DOHH2 (cell line): ENCODE measurements around the gene CD274.

Source experiments
- H3F3A ChIP-seq: fragments of 200-600 bp; sonication (generic), shearing (Covaris generic); 2 replicates; pipeline ENCODE4 v1.6.0; 2016; ENCODE audit warnings: antibody characterized with exemption, mild to moderate bottlenecking; ENCODE audit not compliant: control insufficient read depth, insufficient read depth
- H3K27ac ChIP-seq: fragments of 200-600 bp; sonication (generic); 2 replicates; pipeline ENCODE4 v1.5.1; 2014; ENCODE audit warnings: low read depth, mild to moderate bottlenecking, low read length, moderate library complexity
- H3K27me3 ChIP-seq: fragments of 200-600 bp; sonication (generic); 2 replicates; pipeline ENCODE4 v1.6.1; 2014; ENCODE audit warnings: mild to moderate bottlenecking, low read length, mixed read lengths; ENCODE audit not compliant: control insufficient read depth
- H3K36me3 ChIP-seq: fragments of 200-600 bp; sonication (generic); 2 replicates; pipeline ENCODE4 v1.6.1; 2014; ENCODE audit warnings: mild to moderate bottlenecking, low read length, moderate library complexity, mixed read lengths; ENCODE audit not compliant: control insufficient read depth
- H3K4me1 ChIP-seq: fragments of 200-600 bp; sonication (generic); 2 replicates; pipeline ENCODE4 v1.6.1; 2014; ENCODE audit warnings: mild to moderate bottlenecking, low read length, mixed read lengths; ENCODE audit not compliant: control insufficient read depth
- H3K4me2 ChIP-seq: fragments of 200-600 bp; sonication (generic); 2 replicates; pipeline ENCODE4 v1.6.0; 2014; ENCODE audit warnings: mild to moderate bottlenecking, low read length, moderate library complexity
- H3K4me3 ChIP-seq: fragments of 200-600 bp; sonication (generic); 2 replicates; pipeline ENCODE4 v1.5.1; 2014; ENCODE audit warnings: mild to moderate bottlenecking, low read length, mixed read lengths
- H3K79me2 ChIP-seq: fragments of 200-600 bp; sonication (generic); 2 replicates; pipeline ENCODE4 v1.6.1; 2014; ENCODE audit warnings: mild to moderate bottlenecking, low read length, mixed read lengths; ENCODE audit not compliant: control insufficient read depth
- H3K9me2 ChIP-seq: fragments of 200-600 bp; sonication (generic); replicated peaks from 2 replicates; pipeline ENCODE4 v1.6.1; 2014; ENCODE audit warnings: mild to moderate bottlenecking, low read length, mixed read lengths; ENCODE audit not compliant: control insufficient read depth
- H3K9me3 ChIP-seq: fragments of 200-600 bp; sonication (generic); 2 replicates; pipeline ENCODE4 v1.6.1; 2014; ENCODE audit warnings: antibody characterized with exemption, low read length, mixed read lengths; ENCODE audit not compliant: control insufficient read depth, insufficient read depth
- H4K20me1 ChIP-seq: fragments of 200-600 bp; sonication (generic); 2 replicates; pipeline ENCODE4 v1.6.0; 2014; ENCODE audit warnings: low read depth, mild to moderate bottlenecking, antibody characterized with exemption, low read length, moderate library complexity; ENCODE audit not compliant: control insufficient read depth, insufficient read depth
- EZH2phosphoT487 ChIP-seq: fragments of 200-600 bp; sonication (generic); IDR thresholded peaks from 2 replicates; pipeline ENCODE4 v1.6.1; 2017; ENCODE audit warnings: borderline replicate concordance, mild to moderate bottlenecking, antibody characterized with exemption, low read length, moderate library complexity, mixed read lengths
- TF ChIP-seq, protein P1 (sequence below): fragments of 200-600 bp; sonication (generic); IDR thresholded peaks from one replicate; pipeline ENCODE4 v1.5.1; 2014; ENCODE audit warnings: antibody characterized with exemption, mild to moderate bottlenecking, low read depth, low read length; ENCODE audit not compliant: poor library complexity, severe bottlenecking

CD274 gene

DNA sequence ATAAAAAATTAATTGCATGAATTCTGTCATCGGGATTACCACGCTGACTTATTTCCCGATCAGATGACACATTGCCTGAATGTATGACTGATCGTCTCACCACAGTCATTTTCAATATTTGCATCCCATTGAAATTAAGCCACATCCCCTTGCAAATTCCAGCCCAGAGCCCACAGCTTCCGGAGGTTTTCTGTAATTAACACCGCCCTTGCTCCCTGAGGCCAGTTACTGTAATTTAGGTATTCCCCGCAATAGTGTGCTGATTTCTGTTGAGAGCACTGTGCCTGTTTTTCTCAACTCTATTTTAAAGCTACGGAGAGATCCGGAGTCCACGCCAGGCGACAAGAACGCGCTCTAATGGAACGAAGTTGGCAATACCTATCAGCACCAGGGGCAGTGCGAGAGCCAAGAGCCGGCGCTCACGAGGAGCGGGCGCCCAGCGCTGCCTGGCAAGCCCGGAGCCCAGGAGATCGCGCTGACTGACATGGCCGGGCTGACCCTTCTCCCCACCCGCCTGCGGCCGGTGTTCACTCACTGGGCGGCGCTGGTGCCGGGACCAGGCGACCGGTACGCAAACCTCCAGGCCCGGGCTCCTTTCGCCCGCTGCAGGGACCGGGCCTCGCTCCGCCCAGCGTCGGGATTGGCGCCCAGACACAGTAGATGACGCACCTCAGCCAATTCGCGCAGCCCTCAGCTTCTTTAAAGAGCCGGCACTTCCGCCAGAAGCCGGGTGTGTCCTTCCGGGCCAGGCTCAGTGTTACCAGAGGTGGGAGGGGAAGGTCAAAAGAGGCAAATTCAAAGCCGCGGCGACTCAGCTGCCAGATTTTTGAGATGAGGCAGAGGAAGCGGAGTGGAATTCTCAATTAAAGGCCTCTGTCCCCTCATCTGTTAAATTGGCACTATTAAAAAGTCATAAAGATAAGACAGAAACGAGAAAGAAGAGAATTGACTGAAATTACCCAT is 12.8 kb upstream of the CD274 start, which contains the start of gene PLGRKT:
TSS of gene PLGRKT (minus strand) at position 672 of the 963 bp plus-strand sequence. CDS start 5,948 bp downstream, outside the sequence.
- Histone ChIP-seq H3K9me2 (no peaks in the 10 kb centered on the region), H3K4me2 (peak within 1 kb of the TSS; percentile 94), H3K9me3 (no peaks in the 10 kb centered on the region), H3K4me3 (peak within 1 kb of the TSS; percentile 92), H3F3A (no peaks in the 10 kb centered on the region), H4K20me1 (no peaks in the 10 kb centered on the region), H3K27me3 (peaks cover 17% of the 10 kb centered on the region), H3K79me2 (no peaks in the 10 kb centered on the region), H3K36me3 (peaks cover 3% of the 10 kb centered on the region; the same call in 1 of the 2 replicates), H3K27ac (peak within 1 kb of the TSS; percentile 57), H3K4me1 (peaks cover 24% of the 10 kb centered on the region)
- no peak for TF ChIP-seq EZH2phosphoT487
- TF ChIP-seq, protein P1, sequence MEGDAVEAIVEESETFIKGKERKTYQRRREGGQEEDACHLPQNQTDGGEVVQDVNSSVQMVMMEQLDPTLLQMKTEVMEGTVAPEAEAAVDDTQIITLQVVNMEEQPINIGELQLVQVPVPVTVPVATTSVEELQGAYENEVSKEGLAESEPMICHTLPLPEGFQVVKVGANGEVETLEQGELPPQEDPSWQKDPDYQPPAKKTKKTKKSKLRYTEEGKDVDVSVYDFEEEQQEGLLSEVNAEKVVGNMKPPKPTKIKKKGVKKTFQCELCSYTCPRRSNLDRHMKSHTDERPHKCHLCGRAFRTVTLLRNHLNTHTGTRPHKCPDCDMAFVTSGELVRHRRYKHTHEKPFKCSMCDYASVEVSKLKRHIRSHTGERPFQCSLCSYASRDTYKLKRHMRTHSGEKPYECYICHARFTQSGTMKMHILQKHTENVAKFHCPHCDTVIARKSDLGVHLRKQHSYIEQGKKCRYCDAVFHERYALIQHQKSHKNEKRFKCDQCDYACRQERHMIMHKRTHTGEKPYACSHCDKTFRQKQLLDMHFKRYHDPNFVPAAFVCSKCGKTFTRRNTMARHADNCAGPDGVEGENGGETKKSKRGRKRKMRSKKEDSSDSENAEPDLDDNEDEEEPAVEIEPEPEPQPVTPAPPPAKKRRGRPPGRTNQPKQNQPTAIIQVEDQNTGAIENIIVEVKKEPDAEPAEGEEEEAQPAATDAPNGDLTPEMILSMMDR: peak; percentile 35

DNA sequence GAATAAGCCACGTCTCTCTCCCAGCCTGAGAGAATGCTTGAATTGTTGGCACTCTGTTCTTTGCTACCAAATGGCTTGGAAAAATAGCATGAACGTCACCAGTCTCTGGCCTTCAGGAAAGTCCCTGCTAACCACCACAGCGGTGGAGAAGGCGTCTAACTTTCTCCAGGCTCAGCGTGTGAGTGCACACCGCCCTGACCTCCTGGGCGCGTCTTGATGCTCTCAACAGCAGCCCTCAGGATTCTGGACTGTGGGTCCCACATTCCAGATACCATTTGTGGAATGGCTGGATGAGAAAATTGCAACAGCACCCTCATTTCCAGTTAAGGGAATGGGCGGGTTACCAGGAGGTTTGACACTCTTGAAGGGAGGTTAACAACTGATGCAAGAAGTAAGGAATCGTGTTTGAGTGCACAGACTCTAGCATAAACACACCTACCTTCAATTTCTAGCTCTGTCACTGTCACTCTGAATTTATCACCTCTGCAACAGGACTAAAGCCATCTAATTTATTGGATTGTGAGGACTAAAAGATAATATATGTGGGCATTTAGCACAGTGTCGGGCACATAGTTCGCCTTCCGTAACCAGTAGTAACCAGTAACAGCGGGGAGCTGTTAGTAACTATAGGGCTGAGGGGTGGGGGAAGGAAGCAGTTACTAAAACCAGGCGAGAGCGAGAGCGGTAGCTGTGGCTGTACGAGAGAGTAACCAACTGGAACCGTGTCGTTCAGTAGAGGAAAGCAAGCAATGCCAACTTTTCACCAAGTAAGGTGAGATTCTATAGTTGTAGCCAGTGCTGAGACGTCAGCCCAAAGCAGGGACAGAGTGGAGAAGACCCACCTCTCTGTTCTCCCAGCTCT is 11.8 kb upstream of the CD274 start:
- Histone ChIP-seq H3K9me2 (no peaks in the 10 kb centered on the region), H3F3A (no peaks in the 10 kb centered on the region), H3K4me3 (peak overlapping the region; percentile 92), H3K79me2 (no peaks in the 10 kb centered on the region), H3K27ac (peak overlapping the region; percentile 57; the same call in 1 of the 2 replicates), H3K36me3 (peaks cover 3% of the 10 kb centered on the region; the same call in 1 of the 2 replicates), H3K4me1 (peaks cover 24% of the 10 kb centered on the region), H4K20me1 (no peaks in the 10 kb centered on the region), H3K27me3 (peaks cover 24% of the 10 kb centered on the region), H3K9me3 (no peaks in the 10 kb centered on the region), H3K4me2 (peak overlapping the region; percentile 94)
- no peak for TF ChIP-seq EZH2phosphoT487
- TF ChIP-seq, protein P1: no peak

DNA sequence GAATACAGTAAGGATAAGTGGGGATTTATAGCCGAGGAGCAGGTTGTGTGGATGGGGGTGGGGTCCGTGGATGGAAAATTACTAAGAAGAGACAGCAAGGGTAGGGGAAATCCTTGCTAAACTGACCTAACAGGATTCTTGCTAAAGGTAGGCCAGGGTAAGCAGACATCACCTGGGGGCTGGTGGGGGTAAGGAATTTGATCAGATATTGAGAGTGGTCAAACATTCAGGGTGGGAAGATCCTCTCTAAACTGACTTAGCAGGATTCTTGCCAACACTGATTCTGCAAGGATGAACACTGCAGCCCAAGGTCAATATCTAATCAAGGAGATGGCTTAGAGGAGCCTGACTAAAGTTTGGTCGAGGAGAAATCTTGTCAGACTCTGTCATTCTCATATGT is 9.9 kb upstream of the CD274 start:
- Histone ChIP-seq H3K9me2 (no peaks in the 10 kb centered on the region), H3K4me1 (peaks cover 24% of the 10 kb centered on the region)

More for the DNA sequence above, 9.9 kb upstream of the CD274 start:
- Histone ChIP-seq H3K79me2 (no peaks in the 10 kb centered on the region), H3K36me3 (peaks cover 3% of the 10 kb centered on the region; the same call in 1 of the 2 replicates), H3K4me3 (no peak overlapping the region), H3F3A (no peaks in the 10 kb centered on the region), H3K27me3 (peaks cover 32% of the 10 kb centered on the region), H3K27ac (no peak overlapping the region), H3K4me2 (no peak overlapping the region), H4K20me1 (no peaks in the 10 kb centered on the region), H3K9me3 (no peaks in the 10 kb centered on the region)
- TF ChIP-seq EZH2phosphoT487: no peak
- TF ChIP-seq, protein P1: no peak
